Inflammatory macrophage treated with lipopolysaccharide for 4 hours (primary cell): ENCODE results near the gene ACTR3C.
"Not testable (repeated sequence)": the region's sequence is repeated elsewhere in the genome, so short reads cannot be mapped to it uniquely, and the experiment has no call there.

Source experiments
- DNase-seq: peaks from one replicate; pipeline ENCODE4 v3.0.0-alpha.2; 2020

ACTR3C gene

GRCh38 chr7:150278383-150278782 lies 45.0 kb downstream of the ACTR3C start:
- not testable (repeated sequence) for DNase-seq

DNA sequence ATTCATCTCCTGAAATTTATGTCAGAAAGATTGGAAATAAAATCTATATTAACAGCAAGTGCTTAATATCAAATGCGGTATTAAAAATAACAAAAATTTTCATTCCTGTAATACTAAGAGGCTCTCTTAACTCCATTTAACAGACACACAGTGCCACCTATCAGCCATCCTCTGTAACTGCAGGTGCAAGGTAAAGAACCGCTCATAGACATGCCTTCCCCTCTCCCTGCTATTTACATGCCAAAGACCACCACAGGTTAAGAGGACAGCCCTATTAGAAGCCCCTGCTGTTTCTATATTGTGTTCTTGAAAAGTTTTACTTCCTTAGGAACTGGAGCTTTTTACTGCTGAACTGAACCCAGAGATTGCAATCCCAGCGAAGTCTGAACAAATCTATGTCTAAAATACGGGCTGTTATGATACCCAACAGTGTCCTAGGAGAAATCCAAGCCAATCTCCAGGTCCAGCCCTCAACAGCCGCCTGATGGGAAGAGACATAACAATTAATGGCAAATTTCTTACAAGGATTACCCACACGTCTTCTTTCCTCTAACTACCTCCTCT lies 47.1 kb downstream of the ACTR3C start:
- DNase-seq = peak; percentile 45

GRCh38 chr7:150271898-150272297 lies 51.4 kb downstream of the ACTR3C start:
- not testable (repeated sequence) for DNase-seq

DNA sequence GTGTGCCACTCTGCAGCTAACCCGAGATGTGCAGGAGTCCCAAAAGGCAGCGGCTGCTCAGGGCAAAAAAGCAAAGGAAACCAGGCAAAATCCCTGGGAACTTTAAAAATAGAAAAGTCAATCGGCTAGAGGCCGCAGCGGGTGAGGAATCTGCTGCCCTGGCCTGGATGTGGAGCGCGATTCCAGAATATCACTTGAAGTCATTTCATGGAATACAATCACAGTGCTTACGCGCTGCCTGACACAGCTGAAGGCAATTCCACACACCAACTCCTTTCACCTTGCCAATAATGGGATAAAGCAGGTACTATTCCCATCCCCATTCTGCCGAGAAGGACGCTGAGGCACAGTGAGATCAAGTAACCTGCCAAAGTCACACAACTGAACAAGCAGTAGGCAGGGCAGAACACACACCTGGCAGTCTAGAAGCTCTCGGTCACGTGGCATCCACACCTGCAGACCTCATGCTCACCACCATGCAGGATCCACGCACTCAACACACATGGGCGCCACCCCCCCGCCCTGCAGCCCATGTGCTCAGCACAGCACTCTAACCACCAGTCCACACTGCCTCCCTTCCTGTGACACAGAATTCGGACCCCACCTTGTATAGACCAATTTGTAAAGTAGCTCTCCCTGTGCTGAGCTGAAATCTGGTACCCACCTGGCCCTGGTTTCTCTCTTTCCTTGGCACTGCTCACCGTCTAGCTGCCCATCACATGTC lies 53.1 kb downstream of the ACTR3C start:
- not testable (repeated sequence) for DNase-seq

DNA sequence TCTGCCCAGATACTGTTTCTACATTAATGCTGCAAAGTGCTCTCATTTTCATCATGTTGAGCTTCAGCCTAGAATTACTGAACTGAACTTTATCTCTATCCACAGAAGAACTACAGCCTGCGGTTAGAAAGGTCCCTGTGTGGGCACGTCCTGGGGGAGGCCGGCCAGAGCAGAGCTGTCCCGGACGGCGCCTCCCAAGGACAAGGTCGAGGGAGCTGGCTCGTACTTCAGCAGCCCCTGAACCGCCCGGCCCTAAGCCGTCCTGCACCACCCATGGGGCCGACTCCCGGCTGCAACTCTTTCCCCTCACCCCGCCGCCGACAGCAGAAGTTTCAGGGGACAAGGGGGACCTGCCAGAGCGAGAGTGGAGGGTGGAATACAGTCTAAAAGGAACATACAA lies 54.5 kb downstream of the ACTR3C start:
- DNase-seq = not testable (repeated sequence)

DNA sequence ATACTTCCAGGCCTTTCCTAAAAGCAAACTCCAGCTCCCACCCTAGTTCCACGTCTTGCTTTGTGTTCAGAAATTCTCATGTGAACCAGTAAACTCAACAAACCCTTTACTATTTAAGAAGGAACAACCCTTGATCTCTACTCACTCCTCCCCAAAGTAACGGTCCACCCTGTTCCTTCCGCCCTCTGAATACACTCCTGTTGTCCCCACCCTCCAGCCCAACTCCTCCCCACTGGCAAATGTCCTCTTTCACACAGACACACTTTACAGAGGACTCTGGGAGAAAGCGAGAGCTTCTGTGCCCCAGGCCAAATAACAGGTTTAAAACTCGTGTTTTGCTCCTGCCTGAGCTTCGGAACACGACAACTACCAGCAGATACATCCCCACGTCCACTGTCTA lies 55.1 kb downstream of the ACTR3C start:
- DNase-seq = not testable (repeated sequence)

DNA sequence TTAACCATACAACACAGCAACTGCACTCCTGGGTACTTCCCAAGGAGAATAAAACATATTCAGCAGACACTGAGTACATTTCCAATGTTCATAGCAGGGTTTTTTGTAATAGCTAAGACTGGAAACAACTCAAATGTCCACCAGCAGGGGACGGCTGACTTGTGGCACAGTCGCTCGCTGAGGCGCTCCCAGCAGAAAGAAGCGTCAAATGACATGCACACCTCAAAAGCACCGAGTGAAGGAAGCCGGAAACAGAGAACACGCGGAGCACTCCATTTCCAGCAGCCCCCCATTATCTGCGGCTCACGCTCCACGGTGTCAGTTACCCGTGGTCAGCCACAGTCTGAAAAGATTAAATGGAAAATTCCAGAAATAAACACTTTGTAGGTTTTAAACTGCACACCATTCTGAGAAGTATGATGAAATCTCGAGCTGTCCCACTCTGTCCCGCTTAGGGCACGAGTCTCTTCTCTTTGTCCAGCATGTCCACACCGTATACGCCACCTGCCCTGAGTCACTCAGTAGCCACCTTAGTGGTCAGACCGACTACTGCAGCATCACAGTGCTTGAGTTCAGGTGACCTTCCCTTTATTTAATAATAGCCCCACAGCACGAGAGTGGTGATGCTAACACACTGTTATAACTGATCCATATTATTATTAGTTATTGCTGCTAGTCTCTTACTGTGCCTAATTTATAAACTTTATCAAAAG lies 56.2 kb downstream of the ACTR3C start:
- not testable (repeated sequence) for DNase-seq

GRCh38 chr7:150262656-150263055 lies 60.7 kb downstream of the ACTR3C start:
- DNase-seq = not testable (repeated sequence)

GRCh38 chr7:150247745-150248144 lies 75.6 kb downstream of the ACTR3C start:
- DNase-seq = not testable (repeated sequence)

- not testable (repeated sequence) for DNase-seq
Measured at GRCh38 chr7:150245208-150245607, 78.1 kb downstream of the ACTR3C start.

GRCh38 chr7:150242935-150243334 lies 80.4 kb downstream of the ACTR3C start:
- not testable (repeated sequence) for DNase-seq

- DNase-seq = not testable (repeated sequence)
Measured at GRCh38 chr7:150225444-150225843, 97.9 kb downstream of the ACTR3C start.

DNA sequence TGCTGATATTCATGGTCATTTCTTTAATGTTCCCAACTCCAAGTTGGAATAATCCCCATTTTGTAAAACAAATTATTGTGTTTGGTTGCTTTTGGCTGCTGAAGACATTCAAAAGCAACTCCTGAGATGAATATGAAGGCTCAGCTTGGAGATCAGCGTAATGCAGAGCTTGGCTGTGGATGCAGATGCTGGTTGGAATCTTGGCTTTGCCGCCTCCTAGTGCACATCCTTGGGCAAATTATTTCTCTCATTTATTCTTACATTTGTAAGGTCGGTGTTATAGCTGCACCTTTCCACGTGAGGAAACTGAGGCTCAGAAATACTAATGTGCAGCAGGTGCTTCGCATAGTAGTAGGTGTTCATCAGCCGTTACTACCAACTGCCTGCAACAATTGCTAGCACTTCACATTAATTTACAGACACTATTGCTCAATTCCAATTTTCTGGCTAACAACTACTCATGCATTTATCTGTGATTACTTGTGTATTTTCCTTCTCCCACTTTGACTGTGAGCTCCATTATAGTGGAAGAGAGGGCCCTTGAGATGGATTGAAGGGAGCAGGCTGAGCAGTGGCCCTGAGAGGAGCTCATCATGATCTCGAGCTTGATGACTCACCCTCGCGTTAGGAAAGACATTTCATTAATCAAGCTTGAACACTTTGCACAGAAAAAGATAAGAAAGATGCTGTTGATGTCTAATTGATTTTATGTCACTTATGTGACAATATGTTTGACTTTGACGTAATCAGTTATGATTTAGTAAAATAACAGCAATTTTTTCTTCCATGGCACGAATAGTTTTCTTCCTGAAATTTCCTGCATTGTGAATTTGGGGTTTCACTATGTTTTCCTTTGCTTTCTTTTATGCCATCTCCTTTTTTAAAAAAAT lies 101.0 kb downstream of the ACTR3C start:
- not testable (repeated sequence) for DNase-seq

DNA sequence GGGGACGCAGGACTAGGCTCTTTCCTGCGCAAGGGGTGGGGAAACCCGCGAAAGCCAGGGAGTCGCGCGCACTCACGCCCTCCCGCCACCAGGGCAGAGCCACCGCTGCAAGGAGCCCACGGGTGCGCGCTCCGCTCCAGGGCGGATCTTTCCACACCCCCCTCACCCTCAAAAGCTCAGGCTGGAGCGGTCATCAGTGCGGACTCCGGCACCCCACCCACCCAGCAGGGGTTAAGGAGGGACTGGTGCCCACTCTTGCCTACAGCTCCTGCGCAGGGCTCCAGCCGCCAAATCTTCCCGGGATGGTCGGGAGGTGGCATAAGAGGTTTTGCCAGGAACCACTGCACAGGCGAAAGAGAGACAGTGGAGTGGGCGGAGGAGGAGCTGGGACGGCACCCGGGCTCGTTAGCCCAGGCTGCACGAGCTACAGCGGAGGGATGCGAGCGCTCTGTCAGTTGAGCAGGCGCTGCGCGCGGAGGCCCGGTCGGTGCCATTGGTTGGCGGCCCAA lies 102.6 kb downstream of the ACTR3C start:
- not testable (repeated sequence) for DNase-seq

GRCh38 chr7:150219941-150220658 lies 103.2 kb downstream of the ACTR3C start:
- DNase-seq = not testable (repeated sequence)

- DNase-seq = peak; percentile 66
Measured at GRCh38 chr7:150206848-150207247, 116.5 kb downstream of the ACTR3C start.

DNA sequence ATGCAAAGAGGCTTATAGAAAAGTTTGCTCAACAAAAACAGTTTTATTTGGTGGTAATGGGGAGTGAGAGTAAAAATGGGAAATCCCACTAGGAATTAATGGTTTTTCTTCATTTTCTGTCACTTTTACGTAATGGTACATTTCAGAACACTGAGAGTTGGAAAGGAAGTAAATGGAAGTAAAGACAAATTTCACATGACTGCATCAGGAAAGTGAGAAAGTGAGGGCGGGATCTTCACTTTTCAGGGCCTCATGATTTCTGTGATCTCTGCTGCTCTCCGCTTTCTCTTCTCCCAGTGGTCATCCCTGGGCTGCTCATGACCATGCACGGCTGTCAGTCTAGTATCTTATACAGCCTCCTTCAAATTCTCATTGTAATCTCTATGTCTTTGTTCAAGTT lies 117.5 kb downstream of the ACTR3C start:
- peak; percentile 58 for DNase-seq

- not testable (repeated sequence) for DNase-seq
Measured at GRCh38 chr7:150204577-150204976, 118.8 kb downstream of the ACTR3C start.

DNA sequence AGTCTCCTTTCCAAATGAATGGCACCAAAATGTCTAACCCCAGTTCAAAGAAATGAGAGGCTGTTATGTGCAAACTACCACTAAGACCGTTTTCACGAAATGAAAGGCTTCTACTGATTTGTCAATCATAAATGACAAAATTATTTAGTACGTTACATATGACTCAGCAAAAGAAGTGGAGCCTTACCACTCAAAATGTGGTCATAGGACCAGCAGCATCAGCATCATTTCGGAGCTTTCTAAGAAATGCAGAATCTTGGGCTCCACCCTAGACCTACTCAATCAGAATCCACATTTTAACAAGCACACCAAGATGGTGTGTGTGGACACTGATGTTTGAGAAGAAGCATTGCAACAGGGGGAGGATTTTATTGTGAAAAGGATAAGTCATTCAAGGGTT lies 120.5 kb downstream of the ACTR3C start:
- peak; percentile 74 for DNase-seq
